Measurements from ENCODE around the gene SORL1. TPM values are rescaled to one million over a fixed set of nuclear protein-coding genes. Genes with fewer than 3 reads are reported as not detected.
A peak's percentile ranks its signal among the peaks of the same experiment; 100 is the strongest.

Gene SORL1
- total and polyA plus RNA-seq, 3 donors from 2014 or later = 14.7 to 30.0 (median 21.8) TPM

DNA sequence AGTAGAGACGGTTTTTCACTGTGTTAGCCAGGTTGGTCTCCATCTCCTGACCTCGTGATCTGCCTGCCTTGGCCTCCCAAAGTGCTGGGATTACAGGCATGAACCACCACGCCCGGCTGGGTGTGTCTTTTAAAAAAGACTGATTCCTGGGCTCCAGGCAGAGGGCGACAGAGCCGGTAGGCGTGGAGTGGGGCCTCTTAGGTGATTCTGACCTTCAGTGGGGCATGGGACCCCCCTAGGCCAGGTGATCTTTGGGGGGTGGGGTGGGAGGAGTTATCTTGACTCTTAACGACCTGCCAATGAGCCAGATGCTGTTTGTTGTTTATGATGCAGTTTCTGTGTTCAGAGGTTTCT lies 13.6 kb downstream of the SORL1 start:
- no peak for DNase-seq
- H3K4me3 ChIP-seq = no peak overlapping the region
- WGBS, 2 donors = 58 to 65% methylated on average over 8 of the region's 8 CpGs
- peak overlapping the region; percentile 29 to 51 for H3K27ac ChIP-seq
- H3K27me3 ChIP-seq = no peaks in the 10 kb centered on the region
- peaks cover 36% of the 10 kb centered on the region for H3K4me1 ChIP-seq
- intact Hi-C loops (cut with DNase I; ENCODE audit: low total_unique reads) = no loop called here
- H3K36me3 ChIP-seq (ENCODE audit: low read depth, missing control alignments) = no peaks in the 10 kb centered on the region
- no peaks in the 10 kb centered on the region for H3K9me3 ChIP-seq
- no peak for TF ChIP-seq POLR2A (IDR thresholded peaks at IDR 0.05)
- TF ChIP-seq, protein P1, sequence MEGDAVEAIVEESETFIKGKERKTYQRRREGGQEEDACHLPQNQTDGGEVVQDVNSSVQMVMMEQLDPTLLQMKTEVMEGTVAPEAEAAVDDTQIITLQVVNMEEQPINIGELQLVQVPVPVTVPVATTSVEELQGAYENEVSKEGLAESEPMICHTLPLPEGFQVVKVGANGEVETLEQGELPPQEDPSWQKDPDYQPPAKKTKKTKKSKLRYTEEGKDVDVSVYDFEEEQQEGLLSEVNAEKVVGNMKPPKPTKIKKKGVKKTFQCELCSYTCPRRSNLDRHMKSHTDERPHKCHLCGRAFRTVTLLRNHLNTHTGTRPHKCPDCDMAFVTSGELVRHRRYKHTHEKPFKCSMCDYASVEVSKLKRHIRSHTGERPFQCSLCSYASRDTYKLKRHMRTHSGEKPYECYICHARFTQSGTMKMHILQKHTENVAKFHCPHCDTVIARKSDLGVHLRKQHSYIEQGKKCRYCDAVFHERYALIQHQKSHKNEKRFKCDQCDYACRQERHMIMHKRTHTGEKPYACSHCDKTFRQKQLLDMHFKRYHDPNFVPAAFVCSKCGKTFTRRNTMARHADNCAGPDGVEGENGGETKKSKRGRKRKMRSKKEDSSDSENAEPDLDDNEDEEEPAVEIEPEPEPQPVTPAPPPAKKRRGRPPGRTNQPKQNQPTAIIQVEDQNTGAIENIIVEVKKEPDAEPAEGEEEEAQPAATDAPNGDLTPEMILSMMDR (IDR thresholded peaks at IDR 0.05) = no peak

DNA sequence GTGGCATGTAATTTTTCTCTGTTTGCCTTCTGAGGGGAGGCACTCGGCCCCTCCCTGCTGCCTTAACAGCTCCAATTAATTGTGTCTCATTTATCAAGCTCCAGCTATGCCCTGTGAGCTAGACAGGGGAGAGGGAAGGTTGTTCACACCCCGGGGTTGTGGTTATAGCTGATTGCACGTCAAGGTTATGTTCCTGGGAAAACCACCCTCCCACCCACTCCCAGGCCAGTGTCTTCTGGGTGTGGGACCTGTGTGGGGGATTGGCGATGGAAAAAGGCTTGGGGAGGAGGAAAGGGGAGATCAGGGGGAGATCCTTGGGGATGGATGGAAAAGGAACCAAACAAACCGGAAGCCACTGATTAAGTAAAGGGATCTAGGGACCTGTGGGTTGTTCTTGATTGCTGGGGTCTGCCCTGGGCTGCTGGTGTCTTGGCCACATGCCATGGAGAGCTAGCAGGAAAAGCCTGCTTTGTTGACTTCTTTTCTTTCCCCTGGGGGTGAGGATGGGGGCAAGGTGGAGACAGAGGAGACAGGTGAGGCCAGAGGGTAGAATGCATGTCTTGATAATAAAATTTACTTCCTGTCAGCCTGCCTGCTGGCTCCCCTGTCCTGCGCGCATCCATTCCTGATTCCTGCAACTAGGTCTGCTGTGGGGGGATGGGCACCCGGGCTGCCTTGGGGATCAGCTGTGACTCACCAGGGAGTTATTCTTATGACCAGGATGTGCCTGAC lies 14.1 kb downstream of the SORL1 start:
- peaks cover 36% of the 10 kb centered on the region for H3K4me1 ChIP-seq

DNA sequence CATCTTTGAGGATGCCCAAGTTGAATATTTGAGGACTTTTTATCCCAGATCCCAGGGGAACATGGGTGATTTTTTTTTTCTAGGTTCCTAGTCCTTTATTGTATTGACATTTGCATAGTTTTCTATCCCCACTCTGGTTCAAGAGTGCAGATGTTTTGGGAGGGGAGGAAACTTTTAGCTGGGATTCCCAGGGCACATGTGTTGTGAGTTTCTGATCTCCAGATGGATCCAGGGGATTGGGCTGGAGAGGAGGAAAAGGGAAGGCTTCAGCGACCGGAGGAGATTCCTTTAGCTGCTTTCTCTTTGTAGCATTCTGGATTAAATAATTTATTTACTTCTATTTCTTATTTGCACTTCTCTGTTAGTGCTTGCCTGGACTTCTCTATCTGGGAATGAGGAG lies 15.4 kb downstream of the SORL1 start:
- Histone ChIP-seq H3K27me3 (no peaks in the 10 kb centered on the region), H3K9me3 (no peaks in the 10 kb centered on the region), H3K4me3 (no peak overlapping the region), H3K27ac (peak overlapping the region in 1 of 2 donors; percentile 51), H3K4me1 (peaks cover 36% of the 10 kb centered on the region), H3K36me3 (ENCODE audit: low read depth, missing control alignments) (no peaks in the 10 kb centered on the region)
- WGBS, 2 donors = 58 to 65% methylated on average over 2 of the region's 2 CpGs
- DNase-seq = no peak
- intact Hi-C loops (cut with DNase I; ENCODE audit: low total_unique reads) = no loop called here
- TF ChIP-seq, protein P1 (IDR thresholded peaks at IDR 0.05) = no peak
- TF ChIP-seq POLR2A (IDR thresholded peaks at IDR 0.05) = no peak

More for the DNA sequence above, 14.1 kb downstream of the SORL1 start:
- Histone ChIP-seq H3K9me3 (no peaks in the 10 kb centered on the region), H3K36me3 (ENCODE audit: low read depth, missing control alignments) (no peaks in the 10 kb centered on the region), H3K27me3 (no peaks in the 10 kb centered on the region), H3K27ac (peak overlapping the region; percentile 29 to 51), H3K4me3 (no peak overlapping the region)
- intact Hi-C loops (cut with DNase I; ENCODE audit: low total_unique reads) = no loop called here
- WGBS, 2 donors = 22 to 37% methylated on average over 8 of the region's 8 CpGs
- DNase-seq = peak; percentile 93
- TF ChIP-seq, protein P1 (IDR thresholded peaks at IDR 0.05) = no peak
- TF ChIP-seq POLR2A (IDR thresholded peaks at IDR 0.05) = no peak

DNA sequence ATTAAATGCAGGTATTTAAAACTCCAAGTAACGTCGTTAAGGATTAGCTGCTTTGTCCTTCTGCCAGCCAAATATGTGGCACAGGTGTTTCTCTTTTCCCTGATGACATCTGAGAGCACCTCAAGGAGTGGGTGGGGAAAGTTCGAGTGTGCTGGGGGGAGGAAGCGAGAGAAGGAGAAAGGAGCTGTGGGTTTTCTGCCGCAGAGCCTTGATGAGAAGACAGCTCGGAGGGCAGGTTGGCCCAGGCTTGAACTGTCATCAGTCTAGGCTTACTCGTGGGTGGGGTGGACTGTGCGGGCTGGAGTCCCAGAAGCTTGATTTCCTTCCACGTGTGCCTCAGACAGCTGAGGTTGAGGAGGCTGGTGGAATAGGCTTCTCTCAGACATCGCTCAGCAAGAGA lies 15.9 kb downstream of the SORL1 start:
- WGBS, 2 donors = 60 to 66% methylated on average over 10 of the region's 10 CpGs
- H3K27me3 ChIP-seq = no peaks in the 10 kb centered on the region
- no peaks in the 10 kb centered on the region for H3K36me3 ChIP-seq (ENCODE audit: low read depth, missing control alignments)
- DNase-seq = peak; percentile 27
- no peaks in the 10 kb centered on the region for H3K9me3 ChIP-seq
- H3K27ac ChIP-seq = no peak overlapping the region
- no peak overlapping the region for H3K4me3 ChIP-seq
- peaks cover 36% of the 10 kb centered on the region for H3K4me1 ChIP-seq
- TF ChIP-seq POLR2A (IDR thresholded peaks at IDR 0.05) = no peak
- TF ChIP-seq, protein P1 (IDR thresholded peaks at IDR 0.05) = no peak
- intact Hi-C loops (cut with DNase I; ENCODE audit: low total_unique reads) = no loop called here

DNA sequence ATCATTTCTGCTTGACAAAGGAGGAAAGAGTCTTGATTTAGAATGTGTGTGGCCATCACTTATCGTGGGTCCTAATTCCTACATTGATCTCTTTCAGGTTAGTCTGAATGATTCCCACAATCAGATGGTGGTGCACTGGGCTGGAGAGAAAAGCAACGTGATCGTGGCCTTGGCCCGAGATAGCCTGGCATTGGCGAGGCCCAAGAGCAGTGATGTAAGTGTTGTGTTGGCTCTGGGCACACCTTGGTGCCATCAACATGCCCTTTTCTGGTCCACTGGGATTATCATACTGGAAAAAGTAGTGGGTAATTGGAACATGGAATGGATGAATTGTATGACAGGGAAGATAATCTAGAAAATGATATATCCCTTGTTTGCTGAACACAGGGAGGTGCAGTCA lies 17.8 kb downstream of the SORL1 start:
- Histone ChIP-seq H3K4me1 (peaks cover 18% of the 10 kb centered on the region), H3K36me3 (ENCODE audit: low read depth, missing control alignments) (no peaks in the 10 kb centered on the region), H3K27ac (no peak overlapping the region), H3K4me3 (no peak overlapping the region), H3K9me3 (no peaks in the 10 kb centered on the region), H3K27me3 (no peaks in the 10 kb centered on the region)
- intact Hi-C loops (cut with DNase I; ENCODE audit: low total_unique reads) = no loop called here
- no peak for DNase-seq
- WGBS, 2 donors = 88 to 94% methylated on average over 5 of the region's 5 CpGs
- TF ChIP-seq, protein P1 (IDR thresholded peaks at IDR 0.05) = no peak
- TF ChIP-seq POLR2A (IDR thresholded peaks at IDR 0.05) = no peak

Measured in testis (tissue), 3 donors.